GM10248 (cell line): ENCODE data around the gene DUSP18.
A peak's percentile ranks its signal among the peaks of the same experiment; 100 is the strongest.
"Not testable (repeated sequence)": the region's sequence is repeated elsewhere in the genome, so short reads cannot be mapped to it uniquely, and the experiment has no call there.

ENCODE experiments used
- CTCF ChIA-PET: fragments of 300-600 bp; sonication (Branson Sonifier 250); formaldehyde crosslinking; extraction: SDS; loops from one replicate; lab custom pipeline; 2021; ENCODE audit warnings: antibody characterized with exemption; lab: Yijun Ruan, JAX
- POLR2A ChIA-PET: fragments of 350-650 bp; sonication (Branson Sonifier 250); formaldehyde crosslinking; extraction: SDS; loops from one replicate; lab custom pipeline; 2020; ENCODE audit warnings: antibody characterized with exemption; lab: Yijun Ruan, JAX
- DNase-seq: peaks from one replicate; pipeline ENCODE4 v3.0.0; 2012; ENCODE audit errors: extremely low spot score
- CTCF ChIP-seq: IDR thresholded peaks from 2 replicates; pipeline ENCODE4 v1.5.1; 2012; ENCODE audit warnings: mild to moderate bottlenecking, low read depth; ENCODE audit errors: extremely low read depth, missing control alignments, control extremely low read depth

DUSP18 gene

GRCh38 chr22:30667494-30668385, at the start of gene DUSP18:
Gene DUSP18 (minus strand): TSS chr22:30667875. CDS start chr22:30664003, 3,872 bp downstream.
- CTCF ChIA-PET: interaction anchor here (1.0 to 2.5 kb wide), 4 partner anchors 8 to 88 kb away, joined by 3 to 11 read pairs (median 5); partner anchors contain the start of gene SLC35E4
- peak; percentile 2 for TF ChIP-seq CTCF
- POLR2A ChIA-PET: no interaction called here
- peak; percentile 99 for DNase-seq

- ChIA-PET POLR2A (no interaction called here), CTCF (interaction anchor here (1.4 kb wide), 1 partner anchor 27 kb away, joined by 3 read pairs; no protein-coding TSS in a partner anchor)
- TF ChIP-seq CTCF: no peak
Observed at GRCh38 chr22:30714062-30714461, 46.4 kb upstream of the DUSP18 start.

GRCh38 chr22:30712094-30712493, 44.4 kb upstream of the DUSP18 start:
- ChIA-PET CTCF (interaction anchor here (1.0 to 1.3 kb wide), 2 partner anchors 17 to 78 kb away, joined by 4 to 5 read pairs; partner anchors contain the start of gene OSBP2), POLR2A (no interaction called here)
- no peak for DNase-seq
- no peak for TF ChIP-seq CTCF

More at GRCh38 chr22:30714062-30714461, 46.4 kb upstream of the DUSP18 start:
- DNase-seq: no peak

GRCh38 chr22:30709980-30710379, 42.3 kb upstream of the DUSP18 start:
- DNase-seq, CTCF ChIA-PET, POLR2A ChIA-PET: not testable (repeated sequence)

- POLR2A ChIA-PET: no interaction called here
- CTCF ChIA-PET: interaction anchor here (1.0 to 1.9 kb wide), 4 partner anchors 10 to 57 kb away, joined by 3 to 11 read pairs (median 4); no protein-coding TSS in a partner anchor
- no peak for TF ChIP-seq CTCF
- peak; percentile 54 for DNase-seq
Observed at GRCh38 chr22:30705710-30706651, 38.3 kb upstream of the DUSP18 start.

GRCh38 chr22:30704978-30705377, 37.3 kb upstream of the DUSP18 start:
- no peak for TF ChIP-seq CTCF
- POLR2A ChIA-PET: no interaction called here
- CTCF ChIA-PET: interaction anchor here (1.3 to 1.9 kb wide), 2 partner anchors 9 to 50 kb away, joined by 4 to 11 read pairs; no protein-coding TSS in a partner anchor
- no peak for DNase-seq
